ENCODE results near the gene CGB2.
"Not testable (repeated sequence)": the region's sequence is repeated elsewhere in the genome, so short reads cannot be mapped to it uniquely, and the experiment has no call there.

Gene CGB2

DNA sequence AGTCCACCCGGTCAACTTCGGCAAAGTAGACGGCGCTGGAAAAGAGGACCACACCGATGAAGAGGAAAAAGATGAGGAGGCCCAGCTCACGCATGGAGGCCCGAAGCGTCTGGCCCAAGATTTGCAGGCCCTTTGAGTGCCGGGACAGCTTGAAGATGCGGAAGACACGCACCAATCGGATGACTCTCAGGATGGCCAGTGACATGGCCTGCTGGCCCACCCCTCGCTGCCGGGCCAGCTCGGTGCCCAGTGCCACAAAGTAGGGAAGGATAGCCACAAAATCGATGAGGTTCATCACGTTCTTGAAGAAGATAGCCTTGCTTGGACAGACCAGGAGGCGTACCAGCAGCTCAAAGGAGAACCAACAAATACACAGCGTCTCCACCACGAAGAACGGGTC, 38.7 kb downstream of the CGB2 start:
- no peak for DNase-seq

- no peak for DNase-seq
Observed at GRCh38 chr19:49071860-49072547, 40.3 kb downstream of the CGB2 start.

- no peak for DNase-seq
Observed at GRCh38 chr19:49073514-49074378, 42.1 kb downstream of the CGB2 start.

DNA sequence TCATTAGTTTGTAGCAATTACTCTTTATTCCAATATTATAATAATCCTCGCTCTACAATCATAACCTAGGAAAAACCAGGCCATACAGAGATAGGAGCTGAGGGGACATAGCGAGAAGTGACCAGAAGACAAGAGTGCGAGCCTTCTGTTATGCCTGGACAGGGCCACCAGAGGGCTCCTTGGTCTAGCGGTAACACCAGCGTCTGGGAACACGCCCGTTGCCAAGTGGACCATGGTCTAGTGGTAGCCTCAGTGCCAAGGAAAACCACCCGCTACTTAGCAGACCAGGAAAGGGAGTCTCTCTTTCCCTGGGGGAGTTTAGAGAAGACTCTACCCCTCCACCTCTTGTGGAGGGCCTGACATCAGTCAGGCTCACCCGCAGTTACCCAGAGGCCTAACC, 43.2 kb downstream of the CGB2 start:
- not testable (repeated sequence) for DNase-seq

GRCh38 chr19:49080392-49080791, 48.7 kb downstream of the CGB2 start:
- DNase-seq, result no peak

- no peak for DNase-seq
Observed at GRCh38 chr19:49081273-49081672, 49.6 kb downstream of the CGB2 start.

Data from activated CD8-positive, alpha-beta memory T cell treated with anti-CD3 and anti-CD28 coated beads, Interleukin-2, amount 50 U/mL, for 48 hours (primary cell).